Right lobe of liver (tissue), 4 donors: ENCODE results near the gene PPM1H.

Source experiments
- CTCF ChIP-seq, 4 donors: fragments of 200-600 bp in 3 of 4; fragments of 450-650 bp in 1 of 4; IDR thresholded peaks; one replicate each; pipeline versions ENCODE4 v1.5.1 to v1.8.0; 2016 to 2022; ENCODE audit warnings: antibody characterized with exemption in 4 of 4, mild to moderate bottlenecking in 2 of 4
- POLR2A ChIP-seq: fragments of 450-650 bp; IDR thresholded peaks from one replicate; pipeline ENCODE4 v1.6.1; 2017; ENCODE audit warnings: antibody characterized with exemption, mild to moderate bottlenecking
- donor health status: DM: no; HTN: no; CAD: no.
- donor health status: DM: no; HTN: no; CAD: no.
- donor health status: DM: no; HTN: yes; CAD: no.

GRCh38 chr12:62751810-62752155 is 183.2 kb downstream of the PPM1H start:
- no peak for TF ChIP-seq CTCF (IDR thresholded peaks at IDR 0.05)
- TF ChIP-seq POLR2A = no peak
